Measurements from ENCODE around the gene DYRK1A.

GRCh38 chr21:37371041-37371397, 4.4 kb downstream of the DYRK1A start:
- TF ChIP-seq GABPB1 (CRISPR knock-in tag; IDR thresholded peaks at IDR 0.05): no peak
- TF ChIP-seq, protein P1, sequence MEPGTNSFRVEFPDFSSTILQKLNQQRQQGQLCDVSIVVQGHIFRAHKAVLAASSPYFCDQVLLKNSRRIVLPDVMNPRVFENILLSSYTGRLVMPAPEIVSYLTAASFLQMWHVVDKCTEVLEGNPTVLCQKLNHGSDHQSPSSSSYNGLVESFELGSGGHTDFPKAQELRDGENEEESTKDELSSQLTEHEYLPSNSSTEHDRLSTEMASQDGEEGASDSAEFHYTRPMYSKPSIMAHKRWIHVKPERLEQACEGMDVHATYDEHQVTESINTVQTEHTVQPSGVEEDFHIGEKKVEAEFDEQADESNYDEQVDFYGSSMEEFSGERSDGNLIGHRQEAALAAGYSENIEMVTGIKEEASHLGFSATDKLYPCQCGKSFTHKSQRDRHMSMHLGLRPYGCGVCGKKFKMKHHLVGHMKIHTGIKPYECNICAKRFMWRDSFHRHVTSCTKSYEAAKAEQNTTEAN (CRISPR knock-in tag; conservative IDR thresholded peaks at IDR 0.05): no peak
- TF ChIP-seq FOXK2 (IDR thresholded peaks at IDR 0.05): no peak
- TF ChIP-seq, protein P2, sequence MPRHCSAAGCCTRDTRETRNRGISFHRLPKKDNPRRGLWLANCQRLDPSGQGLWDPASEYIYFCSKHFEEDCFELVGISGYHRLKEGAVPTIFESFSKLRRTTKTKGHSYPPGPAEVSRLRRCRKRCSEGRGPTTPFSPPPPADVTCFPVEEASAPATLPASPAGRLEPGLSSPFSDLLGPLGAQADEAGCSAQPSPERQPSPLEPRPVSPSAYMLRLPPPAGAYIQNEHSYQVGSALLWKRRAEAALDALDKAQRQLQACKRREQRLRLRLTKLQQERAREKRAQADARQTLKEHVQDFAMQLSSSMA (CRISPR knock-in tag; IDR thresholded peaks at IDR 0.05): no peak
- TF ChIP-seq, protein P3, sequence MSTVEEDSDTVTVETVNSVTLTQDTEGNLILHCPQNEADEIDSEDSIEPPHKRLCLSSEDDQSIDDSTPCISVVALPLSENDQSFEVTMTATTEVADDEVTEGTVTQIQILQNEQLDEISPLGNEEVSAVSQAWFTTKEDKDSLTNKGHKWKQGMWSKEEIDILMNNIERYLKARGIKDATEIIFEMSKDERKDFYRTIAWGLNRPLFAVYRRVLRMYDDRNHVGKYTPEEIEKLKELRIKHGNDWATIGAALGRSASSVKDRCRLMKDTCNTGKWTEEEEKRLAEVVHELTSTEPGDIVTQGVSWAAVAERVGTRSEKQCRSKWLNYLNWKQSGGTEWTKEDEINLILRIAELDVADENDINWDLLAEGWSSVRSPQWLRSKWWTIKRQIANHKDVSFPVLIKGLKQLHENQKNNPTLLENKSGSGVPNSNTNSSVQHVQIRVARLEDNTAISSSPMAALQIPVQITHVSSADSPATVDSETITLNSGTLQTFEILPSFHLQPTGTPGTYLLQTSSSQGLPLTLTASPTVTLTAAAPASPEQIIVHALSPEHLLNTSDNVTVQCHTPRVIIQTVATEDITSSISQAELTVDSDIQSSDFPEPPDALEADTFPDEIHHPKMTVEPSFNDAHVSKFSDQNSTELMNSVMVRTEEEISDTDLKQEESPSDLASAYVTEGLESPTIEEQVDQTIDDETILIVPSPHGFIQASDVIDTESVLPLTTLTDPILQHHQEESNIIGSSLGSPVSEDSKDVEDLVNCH (CRISPR knock-in tag; IDR thresholded peaks at IDR 0.05): no peak
- no peak for TF ChIP-seq ELK4 (CRISPR knock-in tag; IDR thresholded peaks at IDR 0.05; ENCODE audit: borderline replicate concordance)
- TF ChIP-seq CTCF (CRISPR knock-in tag; IDR thresholded peaks at IDR 0.05): no peak
- TF ChIP-seq NFIC (IDR thresholded peaks at IDR 0.05; ENCODE audit: low read length): no peak
- no peak for TF ChIP-seq POLR2AphosphoS2 (IDR thresholded peaks at IDR 0.05; ENCODE audit: low read depth, low read length)
- no peak for TF ChIP-seq CBFB (CRISPR knock-in tag; IDR thresholded peaks at IDR 0.05)
